DMS114 treated with DMSO at 0.1 percent for 48 hours (cell line): ENCODE measurements around the gene MCEMP1.

Source experiments
- DNase-seq: peaks from one replicate; lab custom pipeline; 2025; ENCODE audit not compliant: unreplicated experiment; lab: John Stamatoyannopoulos, UW

The MCEMP1 gene

DNA sequence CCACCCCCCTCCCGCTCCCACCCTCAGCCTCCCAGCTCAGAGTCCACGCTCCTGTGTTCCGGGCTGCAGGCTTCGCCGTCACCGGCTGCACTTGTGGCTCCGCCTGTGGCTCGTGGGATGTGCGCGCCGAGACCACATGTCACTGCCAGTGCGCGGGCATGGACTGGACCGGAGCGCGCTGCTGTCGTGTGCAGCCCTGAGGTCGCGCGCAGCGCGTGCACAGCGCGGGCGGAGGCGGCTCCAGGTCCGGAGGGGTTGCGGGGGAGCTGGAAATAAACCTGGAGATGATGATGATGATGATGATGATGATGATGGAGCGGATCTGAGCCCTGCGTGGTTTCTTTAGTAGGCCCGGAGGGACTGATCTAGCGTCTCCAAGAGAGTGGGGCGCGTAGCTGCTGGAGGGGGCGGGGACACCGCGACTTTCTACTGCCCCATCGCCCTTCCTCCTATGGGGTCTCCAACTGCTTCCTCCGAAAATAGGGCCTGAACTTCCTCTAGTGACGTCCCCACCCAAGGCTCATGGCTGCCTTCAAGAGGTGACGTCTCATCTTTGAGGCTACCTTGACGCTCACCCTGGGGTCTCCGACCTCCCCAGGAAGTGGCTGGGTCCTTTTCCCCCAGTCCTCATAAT, 6.6 kb upstream of the MCEMP1 start:
- DNase-seq: no peak

DNA sequence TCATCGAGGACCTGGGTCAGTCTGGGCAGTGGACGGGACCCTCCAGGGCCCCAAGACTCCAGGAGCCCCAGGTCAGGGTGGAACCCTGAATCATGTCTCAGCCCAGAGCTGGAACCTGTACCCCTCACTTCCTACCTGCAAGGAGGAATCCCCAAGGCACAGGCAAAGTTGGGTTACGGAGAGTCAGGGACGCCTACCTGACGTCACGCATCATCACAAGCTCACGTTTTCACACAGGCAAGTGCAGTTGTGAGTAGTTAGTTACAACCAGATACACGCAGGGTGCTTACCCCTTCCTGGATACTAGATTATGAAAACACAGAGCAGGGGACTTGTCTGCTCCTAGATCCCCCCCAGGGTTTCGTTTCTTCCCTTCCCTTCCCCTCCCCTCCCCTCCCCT, 6.1 kb upstream of the MCEMP1 start:
- no peak for DNase-seq

DNA sequence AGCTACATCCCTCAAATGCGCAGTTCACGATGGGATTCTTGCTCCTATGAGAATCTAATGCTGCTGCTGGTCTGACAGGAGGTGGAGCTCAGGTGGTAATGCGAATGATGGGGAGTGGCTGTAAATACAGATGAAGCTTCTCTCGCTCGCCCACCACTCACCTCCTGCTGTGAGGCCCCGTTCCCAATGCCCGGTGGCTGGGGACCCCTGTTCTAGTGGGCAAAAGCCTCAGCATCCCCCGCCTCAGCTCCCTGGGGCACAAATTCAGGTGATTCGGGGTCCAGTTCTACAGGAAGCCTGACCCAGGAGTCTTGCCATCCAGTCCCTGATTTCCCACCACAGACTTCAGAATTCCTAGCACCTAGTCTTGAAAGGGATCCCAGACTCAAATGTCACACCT, 4.4 kb upstream of the MCEMP1 start:
- DNase-seq: no peak

DNA sequence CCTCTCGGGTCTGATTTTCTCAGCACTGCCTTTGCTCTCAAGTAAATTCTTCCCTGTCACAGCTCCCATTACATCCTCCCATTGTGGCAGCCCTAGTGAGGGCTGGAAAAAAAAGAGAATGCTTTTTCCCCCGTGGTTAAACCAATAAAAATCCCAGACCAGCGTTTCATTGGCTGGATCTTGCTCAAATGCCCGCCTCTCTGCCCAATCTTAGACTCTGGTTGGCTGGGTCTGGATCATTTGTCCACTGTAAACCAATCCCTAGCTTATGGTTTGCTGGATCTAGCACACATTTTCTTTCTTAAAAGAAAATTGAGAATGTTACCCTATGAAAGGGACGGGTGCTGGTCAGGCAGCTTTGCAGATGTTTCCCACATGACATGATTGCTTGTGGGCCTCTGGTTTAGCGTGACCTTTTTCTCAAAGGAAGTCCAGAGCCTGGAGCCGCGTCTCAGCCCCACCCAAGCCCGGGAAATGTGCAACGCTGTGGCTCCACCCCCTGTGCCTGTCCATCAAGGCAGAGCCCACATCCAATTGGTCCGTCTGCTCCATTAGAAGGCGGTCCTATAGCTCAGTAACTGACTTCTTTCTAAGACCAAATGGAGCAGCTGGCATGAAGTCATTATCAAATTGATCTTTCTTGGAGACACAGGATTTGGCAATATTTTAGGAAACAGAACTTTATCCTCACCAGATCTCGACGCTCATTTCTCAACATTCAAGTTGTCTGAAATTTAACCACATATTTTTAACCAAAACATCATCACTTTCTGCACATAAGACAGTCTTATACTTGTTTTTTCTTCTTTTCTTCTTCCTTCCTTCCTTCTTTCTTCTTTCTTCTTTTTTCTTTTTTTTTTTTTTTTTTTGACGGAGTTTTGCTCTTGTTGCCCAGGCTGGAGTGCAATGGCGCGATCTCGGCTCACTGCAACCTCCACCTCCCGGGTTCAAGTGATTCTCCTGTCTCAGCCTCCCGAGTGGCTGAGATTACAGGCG, 2.6 kb upstream of the MCEMP1 start:
- peak; percentile 22 for DNase-seq

DNA sequence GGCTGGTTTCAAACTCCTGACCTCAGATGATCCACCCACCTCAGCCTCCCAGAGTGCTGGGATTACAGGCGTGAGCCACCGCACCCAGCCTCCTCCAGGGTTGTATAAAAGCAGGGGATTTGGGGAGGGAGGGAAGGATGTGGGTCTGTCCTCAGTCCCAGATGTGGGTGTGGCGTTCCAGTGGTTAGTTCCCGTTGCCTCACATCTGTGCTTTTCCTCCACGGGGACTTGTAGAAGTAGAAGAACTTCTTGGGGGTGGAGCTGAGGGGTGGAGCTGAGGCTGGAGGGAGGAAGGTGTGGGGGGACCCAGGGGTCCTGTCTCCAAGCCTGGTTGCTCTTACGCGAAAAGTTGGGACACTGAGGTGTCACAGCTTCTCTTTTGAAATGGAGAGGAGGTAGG, 514 bp upstream of the MCEMP1 start:
- DNase-seq: no peak

DNA sequence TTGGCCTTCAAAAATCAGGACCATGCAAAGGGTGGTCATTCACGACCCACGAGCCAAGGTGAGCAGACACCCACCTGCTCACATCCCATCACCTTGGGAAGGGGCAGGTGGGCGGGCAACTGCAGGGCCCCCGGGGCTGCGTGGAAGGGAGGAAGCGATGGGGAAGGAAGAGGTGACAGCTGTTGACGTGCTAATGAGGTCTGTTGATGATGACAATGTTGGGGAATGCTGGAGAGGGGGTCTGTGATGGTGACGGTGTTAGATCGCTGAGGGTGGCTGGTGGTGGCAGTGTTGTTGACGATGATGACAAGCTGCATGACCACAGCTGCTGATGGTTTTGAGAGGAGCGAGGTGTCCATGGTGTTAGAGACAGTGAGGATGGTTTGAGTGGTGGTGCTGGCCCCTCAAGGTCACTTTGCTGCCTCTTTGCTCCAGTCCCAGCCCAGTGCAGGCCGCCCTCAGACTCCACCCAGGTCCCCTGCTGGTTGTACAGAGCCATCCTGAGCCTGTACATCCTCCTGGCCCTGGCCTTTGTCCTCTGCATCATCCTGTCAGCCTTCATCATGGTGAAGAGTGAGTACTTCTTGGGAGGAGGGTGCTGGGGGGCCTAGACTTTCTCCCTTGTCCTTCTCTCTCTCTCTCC, 900 bp downstream of the MCEMP1 start:
- DNase-seq: no peak

DNA sequence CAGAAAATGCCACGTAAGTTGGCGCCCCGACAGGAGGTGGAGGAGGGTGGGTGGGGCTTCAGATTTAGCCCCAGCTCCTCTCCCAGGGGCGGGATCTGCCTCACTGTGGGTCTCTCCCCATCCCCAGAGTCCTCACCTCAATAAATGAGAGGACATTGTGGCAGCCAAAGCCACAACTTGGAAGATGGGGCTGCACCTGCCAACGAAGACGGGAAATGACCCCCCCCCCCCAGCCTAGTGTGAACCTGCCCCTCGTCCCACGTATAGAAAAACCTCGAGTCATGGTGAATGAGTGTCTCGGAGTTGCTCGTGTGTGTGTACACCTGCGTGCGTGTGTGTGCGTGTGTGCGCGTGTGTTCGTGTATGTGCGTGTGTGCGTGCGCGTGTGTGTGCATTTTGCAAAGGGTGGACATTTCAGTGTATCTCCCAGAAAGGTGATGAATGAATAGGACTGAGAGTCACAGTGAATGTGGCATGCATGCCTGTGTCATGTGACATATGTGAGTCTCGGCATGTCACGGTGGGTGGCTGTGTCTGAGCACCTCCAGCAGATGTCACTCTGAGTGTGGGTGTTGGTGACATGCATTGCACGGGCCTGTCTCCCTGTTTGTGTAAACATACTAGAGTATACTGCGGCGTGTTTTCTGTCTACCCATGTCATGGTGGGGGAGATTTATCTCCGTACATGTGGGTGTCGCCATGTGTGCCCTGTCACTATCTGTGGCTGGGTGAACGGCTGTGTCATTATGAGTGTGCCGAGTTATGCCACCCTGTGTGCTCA, 2.3 kb downstream of the MCEMP1 start:
- DNase-seq: no peak

DNA sequence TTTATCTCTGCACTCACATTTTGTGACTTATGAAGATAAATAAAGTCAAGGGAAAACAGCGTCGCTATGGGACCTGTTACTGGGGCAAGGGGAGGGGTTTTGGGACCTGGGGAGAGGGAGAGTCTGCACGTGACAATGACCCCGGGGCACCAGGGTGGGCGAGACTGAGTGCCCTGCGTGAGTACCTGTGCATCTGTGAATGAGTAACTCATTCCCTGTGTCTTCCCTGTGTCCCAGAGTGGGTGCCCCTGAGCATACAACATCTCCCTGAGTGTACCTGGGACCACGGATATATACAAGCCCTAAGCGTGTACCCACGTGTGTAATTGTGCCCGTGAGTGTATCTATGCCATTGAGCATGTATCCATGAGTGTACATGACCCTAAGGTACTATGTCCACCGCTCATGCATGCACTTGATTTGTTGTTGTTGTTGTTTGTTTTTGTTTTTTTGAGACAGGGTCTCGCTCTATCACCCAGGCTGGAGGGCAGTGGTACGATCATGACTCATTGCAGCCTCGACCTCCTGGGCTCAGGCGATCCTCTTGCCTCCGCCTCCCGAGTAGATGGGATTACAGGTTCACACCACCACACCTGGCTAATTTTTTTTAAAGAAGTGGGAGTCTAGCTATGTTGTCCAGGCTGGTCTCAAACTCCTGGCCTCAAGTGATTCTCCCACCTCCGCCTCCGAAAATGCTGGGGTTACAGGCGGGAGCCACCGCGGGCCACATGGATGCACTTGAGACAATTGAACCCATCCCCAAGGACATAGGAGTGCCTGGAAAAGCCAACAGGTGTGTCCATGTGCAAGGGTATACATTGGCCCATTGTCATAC, 3.1 kb downstream of the MCEMP1 start:
- DNase-seq: no peak

DNA sequence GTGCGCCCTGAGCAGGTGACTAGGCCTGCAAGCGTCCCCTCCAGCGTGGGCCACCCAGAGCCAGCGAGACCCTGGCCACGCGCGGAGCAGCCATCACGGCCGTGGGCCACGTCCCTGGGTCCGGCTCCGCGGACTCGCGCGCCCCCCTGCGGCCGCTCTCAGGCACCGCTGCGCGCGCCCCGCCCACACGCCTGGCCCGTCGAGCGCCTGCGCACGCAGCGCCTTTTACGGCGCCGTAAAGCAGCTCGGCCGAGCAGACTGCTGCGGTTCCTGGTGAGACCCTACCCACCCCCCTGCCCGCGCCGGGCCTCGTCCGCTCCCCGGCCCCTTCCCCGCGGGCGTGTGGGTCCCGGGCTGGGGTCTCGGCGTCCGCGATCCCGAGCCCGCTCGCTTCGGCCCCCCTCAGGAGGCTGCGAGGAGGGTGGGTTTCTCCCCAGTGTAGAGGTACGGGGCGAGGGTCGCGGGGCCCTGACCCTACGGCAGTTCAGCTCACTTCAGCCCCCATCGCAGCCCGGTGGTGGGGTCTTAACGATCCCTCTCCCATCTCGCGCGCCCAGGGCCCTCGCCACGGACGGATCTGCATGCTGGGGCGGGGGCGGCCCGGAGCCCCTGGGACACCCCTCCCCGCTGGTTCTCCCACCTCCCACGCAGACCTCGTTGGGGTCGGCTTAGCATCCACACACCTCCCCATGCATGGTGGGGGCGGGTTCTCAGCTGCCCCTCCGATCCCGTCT, 3.9 kb downstream of the MCEMP1 start, which contains the start of gene TRAPPC5:
Gene TRAPPC5, plus strand, starts transcription at position 228 of the 734 bp plus-strand sequence. CDS start 1,421 bp downstream, outside the sequence.
- peak; percentile 24 for DNase-seq

DNA sequence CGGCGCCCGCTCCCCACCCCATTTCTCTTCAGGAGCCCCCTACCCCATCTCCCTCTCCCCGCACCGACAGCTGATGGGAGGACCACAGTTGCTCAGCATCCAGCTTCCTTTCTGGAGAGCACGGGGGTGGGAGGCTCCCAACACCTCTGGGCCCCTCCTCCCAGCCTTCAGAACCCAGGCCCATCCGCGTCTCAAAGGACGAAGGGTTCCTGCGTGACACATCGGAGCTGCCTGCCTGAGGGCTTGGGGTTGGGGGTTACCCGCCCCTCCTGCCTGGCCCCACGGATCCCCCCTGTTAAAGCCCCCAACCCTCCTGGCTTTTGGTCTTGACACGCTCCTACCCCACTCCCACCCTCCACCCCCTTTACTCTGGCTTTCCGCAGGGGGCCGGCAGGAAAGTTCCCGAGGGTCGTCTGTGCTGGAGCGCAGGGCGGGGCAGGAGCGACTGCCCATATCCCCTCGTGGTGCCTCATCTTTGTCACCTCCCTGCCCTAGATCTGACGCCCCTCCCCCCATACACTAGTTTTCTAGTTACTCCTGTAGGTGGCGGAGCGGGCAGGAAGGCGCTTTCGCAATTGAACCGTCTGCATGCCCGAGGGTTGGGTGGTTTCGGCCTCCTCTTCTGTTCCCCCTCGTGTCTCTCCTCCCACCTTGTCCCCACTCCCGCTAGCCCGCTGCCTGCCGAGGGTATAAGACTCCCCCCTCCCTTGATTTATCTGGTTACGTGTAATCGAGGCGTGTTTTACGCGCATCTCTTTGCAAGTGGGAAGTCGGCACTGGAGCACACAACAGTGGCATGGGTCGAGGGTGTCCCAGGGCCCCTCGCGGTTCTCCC, 4.7 kb downstream of the MCEMP1 start:
- DNase-seq: peak; percentile 42

DNA sequence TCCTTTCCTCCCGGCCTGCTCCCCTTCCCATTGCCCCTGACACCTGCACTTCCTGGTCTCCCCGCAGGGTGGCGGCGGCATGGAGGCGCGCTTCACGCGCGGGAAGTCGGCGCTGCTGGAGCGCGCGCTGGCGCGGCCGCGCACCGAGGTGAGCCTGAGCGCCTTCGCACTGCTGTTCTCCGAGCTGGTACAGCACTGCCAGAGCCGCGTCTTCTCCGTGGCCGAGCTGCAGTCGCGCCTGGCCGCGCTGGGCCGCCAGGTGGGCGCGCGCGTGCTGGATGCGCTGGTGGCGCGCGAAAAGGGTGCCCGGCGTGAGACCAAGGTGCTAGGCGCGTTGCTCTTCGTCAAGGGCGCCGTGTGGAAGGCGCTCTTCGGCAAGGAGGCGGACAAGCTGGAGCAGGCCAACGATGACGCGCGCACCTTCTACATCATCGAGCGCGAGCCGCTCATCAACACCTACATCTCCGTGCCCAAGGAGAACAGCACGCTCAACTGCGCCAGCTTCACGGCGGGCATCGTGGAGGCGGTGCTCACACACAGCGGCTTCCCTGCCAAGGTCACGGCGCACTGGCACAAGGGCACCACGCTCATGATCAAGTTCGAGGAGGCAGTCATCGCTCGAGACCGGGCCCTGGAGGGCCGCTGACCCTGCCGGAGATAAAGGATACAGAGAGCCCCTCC, 5.4 kb downstream of the MCEMP1 start:
- no peak for DNase-seq

DNA sequence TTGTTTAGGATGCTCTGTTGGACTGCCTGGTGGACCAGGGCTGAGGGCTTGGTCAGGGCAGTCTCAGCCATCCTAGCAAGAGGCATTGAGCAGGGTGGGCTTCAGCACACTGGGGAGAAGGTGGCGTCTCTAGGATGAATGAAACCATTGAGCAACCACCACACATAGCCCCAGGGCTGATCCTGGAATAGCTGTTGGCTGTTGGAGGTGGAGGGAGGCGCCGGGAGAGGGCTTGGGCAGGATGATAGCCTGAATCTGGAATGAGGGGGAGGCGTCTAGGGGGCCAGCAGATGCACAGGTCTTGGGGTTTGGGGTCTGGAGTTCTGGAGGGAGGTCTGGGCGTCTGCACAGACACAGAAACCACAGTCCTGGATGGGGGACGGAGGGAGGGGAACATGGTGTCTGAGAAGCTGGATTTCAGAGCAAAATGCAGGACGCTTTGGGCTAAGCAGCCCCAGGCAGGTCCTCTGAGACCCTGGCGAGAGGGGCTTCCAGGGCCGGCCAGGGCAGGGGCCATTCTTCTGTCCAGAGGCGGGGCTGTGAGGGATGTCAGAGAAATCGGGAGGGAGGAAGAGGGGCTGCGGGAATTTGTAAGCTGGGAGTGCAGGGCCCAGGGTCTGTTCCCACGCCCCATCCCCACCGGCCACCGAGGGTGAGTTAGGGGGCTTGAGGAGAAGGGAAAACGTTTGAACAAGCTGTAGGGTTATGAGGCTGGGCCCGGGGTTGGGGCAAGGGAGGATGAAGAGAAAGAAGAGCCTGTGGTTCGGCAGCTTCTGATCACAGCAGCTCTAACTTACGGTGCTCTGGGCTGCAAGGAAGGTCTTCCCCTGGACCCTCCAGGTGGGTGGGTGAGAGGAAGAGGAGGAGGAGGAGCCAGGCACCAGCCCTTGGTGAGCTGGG, 8.9 kb downstream of the MCEMP1 start:
- DNase-seq: no peak

DNA sequence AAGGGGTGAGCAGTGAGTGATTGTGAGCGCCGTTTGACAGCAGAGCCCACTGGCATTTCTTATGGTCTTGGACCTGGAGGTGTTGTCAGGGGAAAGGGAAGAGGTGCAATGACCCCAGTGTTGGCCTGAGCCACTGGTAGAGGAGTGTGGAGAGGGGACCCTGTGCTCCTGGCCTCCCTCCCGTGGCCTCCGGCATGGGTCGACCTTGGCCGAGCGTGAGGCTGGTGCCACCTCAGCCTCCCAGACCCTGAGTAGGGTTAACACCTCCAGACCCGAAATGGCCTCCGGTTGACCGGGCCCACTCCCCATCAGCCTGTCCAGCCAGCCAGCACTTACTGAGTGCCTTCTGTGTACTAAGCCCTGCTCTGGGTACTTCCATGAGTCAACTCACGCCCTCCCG, 10.3 kb downstream of the MCEMP1 start:
- DNase-seq: no peak

DNA sequence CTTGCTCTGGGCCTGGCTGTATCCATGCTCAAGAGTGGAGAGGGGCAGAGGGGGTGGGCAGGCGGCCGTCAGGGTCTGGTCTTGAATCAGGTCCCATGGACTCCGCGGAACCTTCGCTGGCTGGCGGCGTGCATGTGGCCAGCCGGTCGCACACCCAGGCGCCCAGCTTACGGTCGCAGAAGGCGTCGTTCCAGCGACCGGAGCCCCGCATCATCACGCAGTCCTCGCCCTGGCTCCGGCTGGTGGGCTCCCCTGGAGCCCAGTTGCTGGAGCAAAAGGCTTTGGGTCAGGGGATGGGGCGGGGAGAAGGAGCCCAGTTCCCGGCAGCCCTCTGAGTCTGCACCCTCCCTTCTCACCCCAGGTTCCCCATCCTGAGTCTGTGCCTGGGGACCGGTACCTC, 12.3 kb downstream of the MCEMP1 start:
- DNase-seq: no peak

DNA sequence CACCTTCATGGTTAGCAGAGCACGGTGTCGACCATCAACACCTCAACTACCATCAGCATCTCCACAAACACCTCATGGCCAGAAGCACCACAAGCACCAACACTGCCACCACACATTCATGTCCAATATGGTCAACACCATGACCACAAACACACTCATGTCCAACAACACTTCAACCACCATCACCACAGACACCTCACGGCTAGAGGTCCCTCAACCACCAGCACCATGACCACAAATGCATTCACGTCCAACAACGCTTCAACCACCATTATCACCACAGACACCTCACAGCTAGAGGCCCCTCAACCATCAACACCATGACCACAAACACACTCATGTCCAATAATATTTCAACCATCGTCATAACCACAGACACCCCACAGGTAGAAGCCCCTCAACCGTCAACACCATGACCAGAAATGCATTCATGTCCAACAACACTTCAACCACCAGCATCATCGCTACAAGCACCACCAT, 13.9 kb downstream of the MCEMP1 start:
- no peak for DNase-seq

DNA sequence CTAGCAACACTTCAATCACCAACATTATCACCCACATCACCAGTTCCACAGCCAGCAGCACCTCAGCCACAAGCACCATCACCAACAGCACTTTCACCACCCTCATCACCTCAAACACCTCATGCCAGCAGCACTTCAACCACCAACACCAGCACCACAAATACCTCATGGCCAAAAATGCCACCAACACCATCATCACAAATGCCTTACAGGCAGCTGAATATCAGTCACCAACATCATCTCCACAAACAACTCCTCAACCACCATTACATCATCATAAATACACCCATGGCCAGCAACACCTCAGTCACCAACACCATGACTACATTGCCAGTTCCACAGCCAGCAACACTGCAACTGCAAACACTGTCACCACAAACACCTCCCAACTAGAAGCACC, 14.6 kb downstream of the MCEMP1 start:
- DNase-seq: no peak
